B cell (primary cell): Measurements from ENCODE around the gene MDFI. TPM values are rescaled to one million over a fixed set of nuclear protein-coding genes. Genes with fewer than 3 reads are reported as not detected.

ENCODE experiments used
- ATAC-seq: fragments of 200-7000 bp; cut with Tn5 transposase; one replicate; pipeline ENCODE4 v1.10.0; 2021; ENCODE audit warnings: low read depth, mild to moderate bottlenecking, moderate number of reproducible peaks, moderate library complexity
- CTCF ChIA-PET: fragments of 350-600 bp; sonication (Branson Sonifier 250); formaldehyde crosslinking; loops from one replicate; lab custom pipeline; 2021; ENCODE audit warnings: antibody characterized with exemption, inconsistent platforms; lab: Charles Lee
- POLR2A ChIA-PET: fragments of 350-600 bp; sonication (Branson Sonifier 250); formaldehyde crosslinking; loops from one replicate; lab custom pipeline; 2021; ENCODE audit warnings: antibody characterized with exemption; lab: Charles Lee
- DNase-seq: peaks from one replicate; pipeline ENCODE4 v3.0.0; 2013
- H2AFZ ChIP-seq: 2 replicates; pipeline ENCODE4 v1.6.1; 2012; ENCODE audit warnings: mild to moderate bottlenecking, low read depth, low read length; ENCODE audit not compliant: insufficient read depth, poor library complexity, severe bottlenecking
- H3K27ac ChIP-seq, 2 donors: 1 replicate in 1 of 2; 2 replicates in 1 of 2; pipeline ENCODE4 v1.5.1; 2012 to 2013; ENCODE audit warnings: low read length in 2 of 2, mild to moderate bottlenecking in 2 of 2, moderate library complexity in 1 of 2
- H3K27me3 ChIP-seq, 4 experiments: fragments of 200-600 bp in 1 of 4; sonication (generic) in 1 of 4; replicated peaks in 1 of 4; 1 replicate in 2 of 4; 2 replicates in 2 of 4; pipeline versions ENCODE4 v1.6.1 to v1.7.0; 2013 to 2016; ENCODE audit warnings: low read length in 3 of 4, mild to moderate bottlenecking in 2 of 4, mixed read lengths in 1 of 4, moderate library complexity in 1 of 4; ENCODE audit not compliant: insufficient read depth in 4 of 4, control insufficient read depth in 3 of 4; ENCODE audit errors: control extremely low read depth in 1 of 4
- H3K36me3 ChIP-seq, 2 experiments: replicated peaks in 1 of 2; 1 replicate in 1 of 2; 2 replicates in 1 of 2; pipeline versions ENCODE4 v1.6.1 to v1.7.1; 2013; ENCODE audit warnings: low read length in 1 of 2; ENCODE audit not compliant: insufficient read depth in 2 of 2, control insufficient read depth in 1 of 2; ENCODE audit errors: control extremely low read depth in 1 of 2, extremely low read depth in 1 of 2
- H3K4me1 ChIP-seq, 2 donors: fragments of 200-600 bp in 1 of 2; sonication (generic) in 1 of 2; 1 replicate in 1 of 2; 2 replicates in 1 of 2; pipeline versions ENCODE4 v1.5.1 to v1.6.1; 2013 to 2017; ENCODE audit warnings: low read length in 2 of 2; ENCODE audit not compliant: control insufficient read depth in 2 of 2, insufficient read depth in 2 of 2
- H3K4me2 ChIP-seq: replicated peaks from 2 replicates; pipeline ENCODE3; 2012; ENCODE audit warnings: mild to moderate bottlenecking, low read depth, low read length; ENCODE audit not compliant: poor library complexity, severe bottlenecking
- H3K4me3 ChIP-seq, 5 experiments: fragments of 200-600 bp in 1 of 5; sonication (generic) in 1 of 5; 1 replicate in 3 of 5; 2 replicates in 2 of 5; pipeline versions ENCODE4 v1.5.1 to v1.7.0; 2011 to 2016; ENCODE audit warnings: low read length in 4 of 5, mild to moderate bottlenecking in 4 of 5, low read depth in 2 of 5, control low read depth in 1 of 5, moderate library complexity in 1 of 5; ENCODE audit not compliant: insufficient read depth in 1 of 5; ENCODE audit errors: control extremely low read depth in 1 of 5, extremely low read depth in 1 of 5
- H3K79me2 ChIP-seq: fragments of 200-600 bp; sonication (generic); one replicate; pipeline ENCODE4 v1.6.0; 2016; ENCODE audit warnings: low read length; ENCODE audit not compliant: control insufficient read depth, insufficient read depth
- H3K9ac ChIP-seq: fragments of 200-600 bp; sonication (generic); 2 replicates; pipeline ENCODE4 v1.6.1; 2017; ENCODE audit warnings: mild to moderate bottlenecking, low read length, moderate library complexity
- H3K9me3 ChIP-seq, 3 donors: one replicate each; pipeline versions ENCODE4 v1.6.1 to v1.7.1; 2013; ENCODE audit warnings: low read length in 2 of 3; ENCODE audit not compliant: control insufficient read depth in 2 of 3, insufficient read depth in 1 of 3; ENCODE audit errors: control extremely low read depth in 1 of 3
- H4K20me1 ChIP-seq: 2 replicates; pipeline ENCODE4 v1.6.0; 2012; ENCODE audit warnings: mild to moderate bottlenecking, low read length; ENCODE audit not compliant: insufficient read depth, control insufficient read depth, poor library complexity, severe bottlenecking
- H3K27ac Mint-ChIP-seq: one replicate; pipeline ENCODE4 v1.8.0; 2021; ENCODE audit warnings: mixed read lengths
- H3K27me3 Mint-ChIP-seq: one replicate; pipeline ENCODE4 v1.8.0; 2021; ENCODE audit warnings: mixed read lengths
- H3K4me1 Mint-ChIP-seq: one replicate; pipeline ENCODE4 v1.8.0; 2021; ENCODE audit warnings: mixed read lengths
- H3K4me3 Mint-ChIP-seq: one replicate; pipeline ENCODE4 v1.8.0; 2021; ENCODE audit warnings: mixed read lengths
- H3K9me3 Mint-ChIP-seq: one replicate; pipeline ENCODE4 v1.8.0; 2022; ENCODE audit warnings: mixed read lengths; ENCODE audit not compliant: insufficient read depth
- EZH2 ChIP-seq: IDR thresholded peaks from 2 replicates; pipeline ENCODE4 v1.6.1; 2012; ENCODE audit warnings: borderline replicate concordance, low read depth, mild to moderate bottlenecking, moderate library complexity, low read length; ENCODE audit not compliant: insufficient read depth, poor library complexity, severe bottlenecking
- WGBS: methylation state at CpG from one replicate; pipeline ENCODE4 v1.1.5; 2013; ENCODE audit warnings: missing lambda C conversion rate; ENCODE audit not compliant: insufficient coverage; 5-methylcytosine and 5-hydroxymethylcytosine counted together
- intact Hi-C: fragments of 100-400 bp; cut with micrococcal nuclease; formaldehyde crosslinking; loops from one replicate; pipeline ENCODE4 v1.10.0; 2022
- polyA plus RNA-seq: library from polyadenylated mRNA; depleted of rRNA; stranded (reverse); fragments of >200 nt; gene quantifications from 2 replicates; pipeline ENCODE4 v1.2.3, GENCODE V29; 2012
- total RNA-seq, 2 donors: library from RNA; stranded (reverse); fragments of 120-200 nt in 1 of 2; gene quantifications; 1 replicate in 1 of 2; 2 replicates in 1 of 2; pipeline versions ENCODE4 v1.2.3 to v1.2.4, GENCODE V29; 2013 to 2022
- TF ChIP-seq, protein P1 (sequence below): fragments of 200-600 bp; IDR thresholded peaks from one replicate; pipeline ENCODE4 v1.8.0; 2022; ENCODE audit warnings: antibody characterized with exemption, mild to moderate bottlenecking

Gene MDFI
- total and polyA plus RNA-seq, 2 donors (not counting 1 experiment from before 2014, with no cell fraction given) = not detected

DNA sequence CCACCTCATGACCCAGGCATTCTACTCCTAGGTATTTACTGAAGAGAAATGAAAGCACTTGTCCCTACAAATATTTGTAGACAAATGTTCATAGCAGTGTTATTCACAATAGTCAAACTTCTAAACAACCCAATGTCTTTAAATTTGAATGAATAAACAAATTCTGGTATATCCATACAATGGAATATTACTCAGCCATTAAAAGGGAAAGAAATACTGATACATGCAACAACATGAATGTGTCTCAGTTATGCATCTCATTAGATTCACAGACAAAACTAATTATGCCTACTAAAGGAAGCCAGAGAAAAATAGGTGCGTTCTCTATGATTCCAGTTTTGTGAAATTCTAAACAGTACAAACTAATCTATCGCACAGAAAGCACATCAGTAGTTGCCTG lies 30.7 kb downstream of the MDFI start:
- Histone ChIP-seq H4K20me1 (no peaks in the 10 kb centered on the region), H3K4me2 (no peak overlapping the region), H3K79me2 (no peaks in the 10 kb centered on the region), H3K9ac (no peak overlapping the region), H3K27me3 (peaks cover 0 to 4% (median 1%) of the 10 kb centered on the region in 4 experiments), H3K4me1 (no peaks in the 10 kb centered on the region), H3K27ac (no peak overlapping the region), H3K9me3 (no peaks in the 10 kb centered on the region), H3K36me3 (no peaks in the 10 kb centered on the region), H2AFZ (no peak overlapping the region), H3K4me3 (no peak overlapping the region)
- TF ChIP-seq EZH2 = no peak
- TF ChIP-seq, protein P1, sequence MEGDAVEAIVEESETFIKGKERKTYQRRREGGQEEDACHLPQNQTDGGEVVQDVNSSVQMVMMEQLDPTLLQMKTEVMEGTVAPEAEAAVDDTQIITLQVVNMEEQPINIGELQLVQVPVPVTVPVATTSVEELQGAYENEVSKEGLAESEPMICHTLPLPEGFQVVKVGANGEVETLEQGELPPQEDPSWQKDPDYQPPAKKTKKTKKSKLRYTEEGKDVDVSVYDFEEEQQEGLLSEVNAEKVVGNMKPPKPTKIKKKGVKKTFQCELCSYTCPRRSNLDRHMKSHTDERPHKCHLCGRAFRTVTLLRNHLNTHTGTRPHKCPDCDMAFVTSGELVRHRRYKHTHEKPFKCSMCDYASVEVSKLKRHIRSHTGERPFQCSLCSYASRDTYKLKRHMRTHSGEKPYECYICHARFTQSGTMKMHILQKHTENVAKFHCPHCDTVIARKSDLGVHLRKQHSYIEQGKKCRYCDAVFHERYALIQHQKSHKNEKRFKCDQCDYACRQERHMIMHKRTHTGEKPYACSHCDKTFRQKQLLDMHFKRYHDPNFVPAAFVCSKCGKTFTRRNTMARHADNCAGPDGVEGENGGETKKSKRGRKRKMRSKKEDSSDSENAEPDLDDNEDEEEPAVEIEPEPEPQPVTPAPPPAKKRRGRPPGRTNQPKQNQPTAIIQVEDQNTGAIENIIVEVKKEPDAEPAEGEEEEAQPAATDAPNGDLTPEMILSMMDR = no peak
- WGBS = 100% methylated on average over 1 of the region's 2 CpGs
- intact Hi-C loops = no loop called here
- ChIA-PET POLR2A (no interaction called here), CTCF (no interaction called here)
- Mint-ChIP-seq H3K27ac (no peak overlapping the region), H3K4me3 (no peak overlapping the region), H3K9me3 (no peaks in the 10 kb centered on the region), H3K4me1 (peaks cover 3% of the 10 kb centered on the region), H3K27me3 (peaks cover 26% of the 10 kb centered on the region)
- no peak for ATAC-seq
- DNase-seq = no peak

DNA sequence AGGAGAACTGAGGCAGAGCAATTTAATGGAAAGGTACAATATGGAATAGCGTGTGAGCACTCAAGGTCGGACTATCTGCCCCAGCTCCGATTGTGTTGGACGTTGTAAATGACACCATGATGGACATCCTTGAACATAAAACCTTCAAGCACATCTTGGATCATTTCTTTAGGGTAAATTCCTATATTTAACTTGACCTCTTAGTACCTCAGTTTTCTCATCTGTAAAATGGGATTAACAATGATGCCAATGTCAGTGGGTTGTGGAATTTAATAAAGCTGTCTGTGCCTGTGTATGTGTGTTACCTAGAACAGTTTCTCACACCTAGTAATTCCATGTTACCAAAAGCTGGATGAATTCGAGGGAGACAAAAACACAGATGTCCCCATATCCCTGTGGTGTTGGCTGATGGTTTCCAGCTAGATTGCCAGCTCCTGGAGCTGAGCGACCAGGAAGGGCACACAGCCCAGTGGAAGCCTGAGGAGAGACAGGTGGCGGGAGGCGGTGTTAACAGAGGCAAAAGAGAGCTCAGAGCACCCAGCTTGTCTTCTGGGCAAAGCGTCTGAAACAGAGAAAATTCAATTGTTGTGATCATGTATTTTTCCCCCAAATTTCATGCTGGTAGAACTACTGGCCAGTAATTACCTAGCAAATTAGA lies 32.6 kb downstream of the MDFI start:
- no peaks in the 10 kb centered on the region for H3K36me3 ChIP-seq
- no peak overlapping the region for H3K27ac ChIP-seq
- Mint-ChIP-seq H3K4me1 (peaks cover 3% of the 10 kb centered on the region), H3K4me3 (no peak overlapping the region), H3K9me3 (no peaks in the 10 kb centered on the region), H3K27ac (no peak overlapping the region), H3K27me3 (peaks cover 30% of the 10 kb centered on the region)
- intact Hi-C loops = no loop called here
- ChIA-PET CTCF (interaction anchor here (1.2 kb wide), 1 partner anchor 35 kb away, joined by 3 read pairs; no protein-coding TSS in a partner anchor), POLR2A (no interaction called here)
- no peaks in the 10 kb centered on the region for H4K20me1 ChIP-seq
- no peak for TF ChIP-seq EZH2
- TF ChIP-seq, protein P1 = no peak
- H3K4me1 ChIP-seq = no peaks in the 10 kb centered on the region
- no peak overlapping the region for H2AFZ ChIP-seq
- no peaks in the 10 kb centered on the region for H3K79me2 ChIP-seq
- 95% methylated on average over 6 of the region's 9 CpGs for WGBS
- H3K9ac ChIP-seq = no peak overlapping the region
- peaks cover 0 to 6% (median 2%) of the 10 kb centered on the region in 4 experiments for H3K27me3 ChIP-seq
- no peak for ATAC-seq
- DNase-seq = no peak
- H3K9me3 ChIP-seq = no peaks in the 10 kb centered on the region
- no peak overlapping the region for H3K4me2 ChIP-seq
- no peak overlapping the region for H3K4me3 ChIP-seq
